Activated B cell treated with CpG ODN at 0.5 μM for 24 hours (primary cell): ENCODE results near the gene EPHA6. TPM values are rescaled to one million over a fixed set of nuclear protein-coding genes. Genes with fewer than 3 reads are reported as not detected.

Source experiments
- ATAC-seq: fragments of 200-7000 bp; cut with Tn5 transposase; one replicate; pipeline ENCODE4 v1.10.0; 2021; ENCODE audit warnings: low read depth, mild to moderate bottlenecking, moderate library complexity
- CTCF ChIA-PET: fragments of 350-600 bp; sonication (Branson Sonifier 250); formaldehyde crosslinking; loops from one replicate; lab custom pipeline; 2021; ENCODE audit warnings: antibody characterized with exemption; lab: Charles Lee
- POLR2A ChIA-PET: fragments of 350-600 bp; sonication (Branson Sonifier 250); formaldehyde crosslinking; loops from one replicate; lab custom pipeline; 2021; ENCODE audit warnings: antibody characterized with exemption; lab: Charles Lee
- DNase-seq: peaks from one replicate; pipeline ENCODE4 v3.0.0; 2022
- H3K27ac Mint-ChIP-seq: one replicate; pipeline ENCODE4 v1.8.0; 2020; ENCODE audit warnings: mixed read lengths
- H3K27me3 Mint-ChIP-seq: one replicate; pipeline ENCODE4 v1.8.0; 2021; ENCODE audit warnings: mixed read lengths
- H3K36me3 Mint-ChIP-seq: one replicate; pipeline ENCODE4 v1.8.0; 2021; ENCODE audit warnings: low read depth, mixed read lengths
- H3K4me1 Mint-ChIP-seq: one replicate; pipeline ENCODE4 v1.8.0; 2021; ENCODE audit warnings: mixed read lengths
- H3K4me3 Mint-ChIP-seq: one replicate; pipeline ENCODE4 v1.8.0; 2020; ENCODE audit warnings: mild to moderate bottlenecking, mixed read lengths
- H3K9me3 Mint-ChIP-seq: one replicate; pipeline ENCODE4 v1.8.0; 2020; ENCODE audit warnings: mixed read lengths
- intact Hi-C: fragments of 100-400 bp; cut with micrococcal nuclease; formaldehyde crosslinking; loops from one replicate; pipeline ENCODE4 v1.15.1; 2024
- total RNA-seq: library from RNA; stranded (reverse); gene quantifications from 2 replicates; pipeline ENCODE4 v1.2.3, GENCODE V29; 2022
- TF ChIP-seq, protein P1 (sequence below): fragments of 200-600 bp; IDR thresholded peaks from one replicate; pipeline ENCODE4 v1.8.0; 2022; ENCODE audit warnings: antibody characterized with exemption, mild to moderate bottlenecking

Gene EPHA6
- total RNA-seq, 1 donor from 2014 or later = not detected

DNA sequence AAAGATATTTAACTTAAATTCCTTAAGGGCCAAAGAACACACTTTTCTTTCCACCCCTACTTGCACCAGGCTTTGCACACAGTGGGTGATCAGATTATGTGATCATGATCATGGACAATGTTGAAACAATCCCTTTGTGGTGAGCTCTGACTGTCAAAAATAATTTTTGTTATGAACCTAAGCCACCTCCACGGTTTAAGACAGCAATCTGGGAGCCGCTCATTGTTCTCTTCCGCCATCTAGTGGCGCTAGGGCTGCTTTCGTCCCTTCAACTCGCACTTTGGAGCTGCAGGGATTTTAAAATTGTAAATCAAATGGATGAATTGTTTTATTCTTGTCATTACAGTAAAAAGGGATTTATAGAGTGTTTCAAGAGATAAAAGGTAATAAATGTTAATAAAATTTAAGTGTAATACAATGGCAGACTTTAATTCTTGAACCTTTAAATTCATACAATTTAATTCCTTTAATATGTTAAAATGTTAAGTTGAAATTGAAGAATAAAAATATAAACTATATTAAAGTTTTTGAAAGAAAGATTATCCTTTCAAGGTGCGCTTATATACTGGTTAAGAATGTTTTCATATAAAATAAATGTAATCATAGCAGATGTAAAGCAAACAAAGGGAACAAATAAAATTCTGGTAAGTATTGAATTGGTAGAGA lies 904.9 kb downstream of the EPHA6 start:
- H3K9me3 Mint-ChIP-seq = no peaks in the 10 kb centered on the region
- no peak overlapping the region for H3K4me3 Mint-ChIP-seq
- no peaks in the 10 kb centered on the region for H3K36me3 Mint-ChIP-seq
- intact Hi-C loops = loop anchor here (2.0 kb wide), 2 partner anchors 304 to 856 kb away; no protein-coding TSS in a partner anchor
- ChIA-PET POLR2A (no interaction called here), CTCF (interaction anchor here (0.5 to 1.7 kb wide), 8 partner anchors 9 to 306 kb away, joined by 3 to 6 read pairs (median 4); no protein-coding TSS in a partner anchor)
- TF ChIP-seq, protein P1, sequence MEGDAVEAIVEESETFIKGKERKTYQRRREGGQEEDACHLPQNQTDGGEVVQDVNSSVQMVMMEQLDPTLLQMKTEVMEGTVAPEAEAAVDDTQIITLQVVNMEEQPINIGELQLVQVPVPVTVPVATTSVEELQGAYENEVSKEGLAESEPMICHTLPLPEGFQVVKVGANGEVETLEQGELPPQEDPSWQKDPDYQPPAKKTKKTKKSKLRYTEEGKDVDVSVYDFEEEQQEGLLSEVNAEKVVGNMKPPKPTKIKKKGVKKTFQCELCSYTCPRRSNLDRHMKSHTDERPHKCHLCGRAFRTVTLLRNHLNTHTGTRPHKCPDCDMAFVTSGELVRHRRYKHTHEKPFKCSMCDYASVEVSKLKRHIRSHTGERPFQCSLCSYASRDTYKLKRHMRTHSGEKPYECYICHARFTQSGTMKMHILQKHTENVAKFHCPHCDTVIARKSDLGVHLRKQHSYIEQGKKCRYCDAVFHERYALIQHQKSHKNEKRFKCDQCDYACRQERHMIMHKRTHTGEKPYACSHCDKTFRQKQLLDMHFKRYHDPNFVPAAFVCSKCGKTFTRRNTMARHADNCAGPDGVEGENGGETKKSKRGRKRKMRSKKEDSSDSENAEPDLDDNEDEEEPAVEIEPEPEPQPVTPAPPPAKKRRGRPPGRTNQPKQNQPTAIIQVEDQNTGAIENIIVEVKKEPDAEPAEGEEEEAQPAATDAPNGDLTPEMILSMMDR = peak; percentile 17
- H3K4me1 Mint-ChIP-seq = no peaks in the 10 kb centered on the region
- H3K27me3 Mint-ChIP-seq = no peaks in the 10 kb centered on the region
- no peak overlapping the region for H3K27ac Mint-ChIP-seq
- peak; percentile 27 for DNase-seq
- peak; percentile 77 for ATAC-seq

- no peak for ATAC-seq
Measured at GRCh38 chr3:97720417-97720816, 906.0 kb downstream of the EPHA6 start.

DNA sequence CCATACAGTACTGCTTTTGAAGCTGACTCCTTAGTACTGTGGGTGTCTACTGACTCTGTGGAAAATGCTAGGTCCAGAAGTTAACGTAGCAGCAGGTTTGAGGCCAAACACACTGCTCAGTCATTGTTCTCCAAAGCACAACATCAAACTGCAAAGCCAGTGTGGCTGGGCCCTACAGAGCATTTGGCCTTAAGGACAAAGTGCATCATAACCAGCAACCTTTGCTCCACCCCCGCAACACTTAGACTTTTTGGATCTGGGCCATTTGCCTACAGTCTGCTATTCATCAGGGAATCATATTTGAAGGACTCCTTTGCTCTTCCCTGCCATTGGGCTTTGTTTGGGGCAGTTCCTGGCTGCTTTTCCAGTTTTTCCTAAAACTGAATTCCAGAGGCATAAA lies 907.1 kb downstream of the EPHA6 start:
- ChIA-PET CTCF (no interaction called here), POLR2A (no interaction called here)
- Mint-ChIP-seq H3K27me3 (peaks cover 3% of the 10 kb centered on the region), H3K4me1 (no peaks in the 10 kb centered on the region), H3K36me3 (no peaks in the 10 kb centered on the region), H3K4me3 (no peak overlapping the region), H3K9me3 (no peaks in the 10 kb centered on the region), H3K27ac (no peak overlapping the region)
- TF ChIP-seq, protein P1 = no peak
- DNase-seq (no peak), ATAC-seq (no peak)
- intact Hi-C loops = no loop called here

More at GRCh38 chr3:97720417-97720816, 906.0 kb downstream of the EPHA6 start:
- TF ChIP-seq, protein P1 = no peak
- Mint-ChIP-seq H3K36me3 (no peaks in the 10 kb centered on the region), H3K27ac (no peak overlapping the region), H3K4me3 (no peak overlapping the region), H3K9me3 (no peaks in the 10 kb centered on the region), H3K27me3 (peaks cover under 1% of the 10 kb centered on the region), H3K4me1 (no peaks in the 10 kb centered on the region)
- ChIA-PET CTCF (interaction anchor here (1.7 kb wide), 1 partner anchor 11 kb away, joined by 5 read pairs; no protein-coding TSS in a partner anchor), POLR2A (no interaction called here)
- no peak for DNase-seq
- intact Hi-C loops = no loop called here

DNA sequence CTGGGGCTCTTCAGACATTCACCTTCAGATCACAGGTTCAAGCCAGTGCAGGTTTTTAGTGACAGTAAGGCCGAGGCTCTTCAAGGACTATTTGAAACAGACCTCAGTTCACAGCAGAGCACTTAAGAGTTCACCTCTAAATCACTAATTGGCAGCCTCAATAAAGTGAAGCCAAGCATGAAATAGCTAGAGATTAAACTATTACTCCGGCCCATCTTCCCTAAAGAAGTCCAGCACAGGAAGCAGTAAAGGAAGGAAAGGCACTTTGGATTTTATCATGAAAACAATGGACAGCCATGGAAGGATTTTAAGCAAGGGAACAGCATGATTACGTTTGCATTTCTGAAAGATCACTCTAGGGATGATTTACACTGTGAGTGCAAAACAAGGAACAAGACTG lies 922.5 kb downstream of the EPHA6 start:
- H3K4me3 Mint-ChIP-seq = no peak overlapping the region
- intact Hi-C loops = no loop called here
- no peaks in the 10 kb centered on the region for H3K9me3 Mint-ChIP-seq
- TF ChIP-seq, protein P1 = no peak
- ChIA-PET CTCF (no interaction called here), POLR2A (no interaction called here)
- peaks cover 11% of the 10 kb centered on the region for H3K27me3 Mint-ChIP-seq
- ATAC-seq = no peak
- DNase-seq = no peak
- no peaks in the 10 kb centered on the region for H3K4me1 Mint-ChIP-seq
- no peaks in the 10 kb centered on the region for H3K36me3 Mint-ChIP-seq
- no peak overlapping the region for H3K27ac Mint-ChIP-seq

- Mint-ChIP-seq H3K36me3 (no peaks in the 10 kb centered on the region), H3K9me3 (no peaks in the 10 kb centered on the region)
- POLR2A ChIA-PET = no interaction called here
Measured at GRCh38 chr3:97738761-97739160, 924.4 kb downstream of the EPHA6 start.

More at GRCh38 chr3:97738761-97739160, 924.4 kb downstream of the EPHA6 start:
- CTCF ChIA-PET = no interaction called here
- Mint-ChIP-seq H3K27me3 (peaks cover 6% of the 10 kb centered on the region), H3K4me1 (no peaks in the 10 kb centered on the region), H3K27ac (no peak overlapping the region), H3K4me3 (no peak overlapping the region)
- TF ChIP-seq, protein P1 = no peak
- intact Hi-C loops = no loop called here
- ATAC-seq = no peak
- DNase-seq = no peak
